ENCODE data around the gene HSF5.

- TF ChIP-seq CSDC2 (CRISPR knock-in tag; IDR thresholded peaks at IDR 0.05), result no peak
- no peak for TF ChIP-seq POU6F1 (CRISPR knock-in tag; IDR thresholded peaks at IDR 0.05; ENCODE audit: borderline replicate concordance, low read depth)
- no peak for TF ChIP-seq PATZ1 (CRISPR knock-in tag; IDR thresholded peaks at IDR 0.05; ENCODE audit: borderline replicate concordance)
- TF ChIP-seq ZFP3 (CRISPR knock-in tag; IDR thresholded peaks at IDR 0.05), result no peak
- no peak for TF ChIP-seq ZFP30 (CRISPR knock-in tag; IDR thresholded peaks at IDR 0.05)
- no peak for TF ChIP-seq PPARA (CRISPR knock-in tag; IDR thresholded peaks at IDR 0.05; ENCODE audit: borderline replicate concordance)
Measured at GRCh38 chr17:58383892-58384462, 104.2 kb downstream of the HSF5 start.
